SK-N-MC (cell line): ENCODE data around the gene METTL2A.
"Not testable (repeated sequence)": the region's sequence is repeated elsewhere in the genome, so short reads cannot be mapped to it uniquely, and the experiment has no call there.

Experiments
- DNase-seq: peaks from one replicate; pipeline ENCODE4 v3.0.0-alpha.2; 2011; ENCODE audit warnings: low read depth, low spot score
- H3K27ac ChIP-seq: fragments of 200-600 bp; sonication (generic); 2 replicates; pipeline ENCODE4 v1.5.1; 2016; ENCODE audit warnings: mixed run types
- H3K36me3 ChIP-seq: fragments of 200-600 bp; sonication (generic); 2 replicates; pipeline ENCODE4 v1.6.1; 2017; ENCODE audit warnings: antibody characterized with exemption, low read length, mixed read lengths; ENCODE audit not compliant: insufficient read depth
- H3K4me3 ChIP-seq: fragments of 200-600 bp; sonication (generic); 2 replicates; pipeline ENCODE4 v1.5.1; 2016
- H3K9ac ChIP-seq: fragments of 200-600 bp; sonication (generic); 2 replicates; pipeline ENCODE4 v1.8.0; 2017; ENCODE audit warnings: mixed run types, mixed read lengths; ENCODE audit not compliant: insufficient read length
- H3K9me3 ChIP-seq: fragments of 200-600 bp; sonication (generic); 2 replicates; pipeline ENCODE4 v1.6.1; 2017; ENCODE audit warnings: low read depth, mild to moderate bottlenecking, antibody characterized with exemption, low read length, moderate library complexity, mixed read lengths
- EZH2 ChIP-seq: fragments of 200-600 bp; sonication (generic); IDR thresholded peaks from one replicate; pipeline ENCODE4 v1.6.1; 2017; ENCODE audit warnings: antibody characterized with exemption
- FOXP2 ChIP-seq: optimal IDR thresholded peaks from 2 replicates; pipeline ENCODE3; 2011; ENCODE audit warnings: mild to moderate bottlenecking, moderate library complexity; ENCODE audit not compliant: insufficient read depth; ENCODE audit errors: extremely low read length, control extremely low read depth
- POLR2AphosphoS5 ChIP-seq: IDR thresholded peaks from 2 replicates; pipeline ENCODE4 v1.6.1; 2012; ENCODE audit warnings: mild to moderate bottlenecking, low read depth, low read length, borderline replicate concordance

Gene METTL2A

GRCh38 chr17:62423647-62424461 is at the start of gene METTL2A:
METTL2A (plus strand) TSS chr17:62423897; CDS start chr17:62423903, 6 bp downstream.
- peak; percentile 57 for DNase-seq
- Histone ChIP-seq H3K4me3 (peak within 1 kb of the TSS; percentile 84), H3K9ac (peak within 1 kb of the TSS; percentile 80), H3K27ac (peak within 1 kb of the TSS; percentile 73; the same call in 1 of the 2 replicates)
- not testable (repeated sequence) for H3K36me3 ChIP-seq, H3K9me3 ChIP-seq
- TF ChIP-seq POLR2AphosphoS5: peak; percentile 87

DNA sequence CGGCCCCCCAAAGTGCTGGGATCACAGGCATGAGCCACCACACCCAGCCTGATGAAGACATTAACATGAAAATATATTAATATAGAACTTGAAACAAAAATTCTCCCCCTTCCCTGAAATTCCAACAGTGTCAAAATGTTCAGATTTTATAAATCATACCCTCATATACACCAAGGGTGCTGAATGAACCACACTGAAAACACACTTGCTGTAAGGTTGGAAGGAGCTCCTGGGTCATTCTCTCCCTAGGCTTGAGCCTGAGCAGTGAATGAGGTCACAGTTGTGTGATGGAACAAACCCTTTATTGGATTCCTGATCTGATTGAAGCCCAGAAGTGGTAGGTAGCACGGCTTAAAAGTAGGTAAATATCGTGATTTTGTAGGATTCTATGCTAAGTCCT is 43.4 kb upstream of the METTL2A start, which contains the start of gene EFCAB3:
EFCAB3 (plus strand) TSS at position 301 of the 400 bp plus-strand sequence. CDS start 2,427 bp downstream, outside the sequence.
- no peak within 1 kb of the TSS for H3K4me3 ChIP-seq
- H3K27ac ChIP-seq: no peak within 1 kb of the TSS
- no peak for DNase-seq
- H3K9ac ChIP-seq: no peak within 1 kb of the TSS
- no peak for TF ChIP-seq EZH2
- TF ChIP-seq POLR2AphosphoS5: no peak
- no peak for TF ChIP-seq FOXP2
- H3K9me3 ChIP-seq: no peaks in the 10 kb centered on the region
- no peaks in the 10 kb centered on the region for H3K36me3 ChIP-seq

DNA sequence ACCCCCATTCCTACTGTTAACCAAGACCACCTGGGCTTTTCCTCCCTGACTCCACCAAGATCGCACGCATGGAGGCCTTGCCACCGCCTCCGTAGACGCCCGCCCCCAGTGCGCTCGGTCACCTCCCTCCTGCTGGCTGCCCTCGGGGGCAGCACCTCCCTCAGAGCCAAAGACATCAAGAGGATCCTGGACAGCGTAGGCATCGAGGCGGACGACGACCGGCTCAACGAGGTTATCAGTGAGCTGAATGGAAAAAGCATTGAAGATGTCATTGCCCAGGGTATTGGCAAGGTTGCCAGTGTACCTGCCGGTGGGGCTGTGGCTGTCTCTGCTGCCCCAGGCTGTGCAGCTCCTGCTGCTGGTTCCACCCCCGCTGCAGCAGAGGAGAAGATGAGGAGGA is 42.1 kb upstream of the METTL2A start:
- no peak overlapping the region for H3K4me3 ChIP-seq
- no peak overlapping the region for H3K27ac ChIP-seq
- no peaks in the 10 kb centered on the region for H3K9me3 ChIP-seq
- no peak overlapping the region for H3K9ac ChIP-seq
- no peak for TF ChIP-seq FOXP2
- TF ChIP-seq EZH2: no peak
- no peak for TF ChIP-seq POLR2AphosphoS5
- no peaks in the 10 kb centered on the region for H3K36me3 ChIP-seq
- no peak for DNase-seq

GRCh38 chr17:62388856-62389255 is 34.8 kb upstream of the METTL2A start:
- H3K9ac ChIP-seq: no peak overlapping the region
- no peak overlapping the region for H3K27ac ChIP-seq
- no peaks in the 10 kb centered on the region for H3K36me3 ChIP-seq
- H3K9me3 ChIP-seq: no peaks in the 10 kb centered on the region
- H3K4me3 ChIP-seq: no peak overlapping the region
- no peak for DNase-seq
- TF ChIP-seq EZH2 (no peak), POLR2AphosphoS5 (no peak), FOXP2 (no peak)

- DNase-seq: no peak
- Histone ChIP-seq H3K9ac (no peak overlapping the region), H3K4me3 (no peak overlapping the region), H3K36me3 (no peaks in the 10 kb centered on the region), H3K9me3 (no peaks in the 10 kb centered on the region), H3K27ac (no peak overlapping the region)
- TF ChIP-seq POLR2AphosphoS5 (no peak), FOXP2 (no peak), EZH2 (no peak)
Measured at GRCh38 chr17:62392908-62393307, 30.8 kb upstream of the METTL2A start.

DNA sequence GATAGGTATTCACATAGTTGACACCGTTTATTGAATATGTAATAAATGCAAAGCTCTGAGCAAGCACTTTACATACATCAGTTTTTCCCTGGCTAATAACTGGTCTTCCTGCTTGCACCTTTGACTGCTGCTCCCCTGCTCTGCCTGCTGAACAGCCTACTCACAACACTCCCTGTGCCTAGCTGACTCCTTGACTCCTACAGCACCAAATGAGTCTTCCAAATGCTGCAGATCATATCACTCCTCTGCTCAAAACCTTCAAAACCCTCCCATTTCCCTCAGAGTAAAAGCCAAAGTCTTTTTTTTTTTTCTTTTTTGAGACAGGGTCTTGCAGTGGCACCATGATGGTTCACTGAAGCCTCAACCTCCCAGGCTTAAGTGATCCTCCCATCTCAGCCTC is 24.8 kb upstream of the METTL2A start:
- DNase-seq: no peak
- TF ChIP-seq POLR2AphosphoS5 (no peak), EZH2 (no peak), FOXP2 (no peak)
- H3K36me3 ChIP-seq: no peaks in the 10 kb centered on the region

DNA sequence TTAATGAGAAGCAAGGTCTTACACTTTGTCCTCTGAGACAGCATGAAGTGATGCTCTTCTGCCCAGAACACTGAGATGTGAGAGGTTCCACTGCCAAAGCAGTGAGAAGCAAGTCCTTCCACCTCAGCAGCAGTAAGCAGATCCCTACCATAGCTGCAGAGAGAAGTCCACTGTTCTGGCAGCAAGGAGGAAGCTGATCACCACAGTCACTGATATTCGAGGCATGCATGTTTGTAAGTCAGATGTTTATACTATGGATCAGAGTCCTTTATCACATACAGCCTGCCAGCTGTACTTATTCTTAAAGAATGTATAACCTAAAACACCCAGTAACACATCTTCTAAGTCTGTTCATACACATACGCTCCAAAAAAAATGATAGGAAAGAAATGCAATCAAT is 18.2 kb upstream of the METTL2A start:
- H3K4me3 ChIP-seq: no peak overlapping the region
- H3K36me3 ChIP-seq: no peaks in the 10 kb centered on the region
- TF ChIP-seq FOXP2 (no peak), POLR2AphosphoS5 (no peak)
- H3K9me3 ChIP-seq: no peaks in the 10 kb centered on the region
- no peak overlapping the region for H3K9ac ChIP-seq
- H3K27ac ChIP-seq: no peak overlapping the region
- no peak for DNase-seq

More for the DNA sequence above, 24.8 kb upstream of the METTL2A start:
- Histone ChIP-seq H3K4me3 (no peak overlapping the region), H3K9ac (no peak overlapping the region), H3K27ac (no peak overlapping the region), H3K9me3 (no peaks in the 10 kb centered on the region)

DNA sequence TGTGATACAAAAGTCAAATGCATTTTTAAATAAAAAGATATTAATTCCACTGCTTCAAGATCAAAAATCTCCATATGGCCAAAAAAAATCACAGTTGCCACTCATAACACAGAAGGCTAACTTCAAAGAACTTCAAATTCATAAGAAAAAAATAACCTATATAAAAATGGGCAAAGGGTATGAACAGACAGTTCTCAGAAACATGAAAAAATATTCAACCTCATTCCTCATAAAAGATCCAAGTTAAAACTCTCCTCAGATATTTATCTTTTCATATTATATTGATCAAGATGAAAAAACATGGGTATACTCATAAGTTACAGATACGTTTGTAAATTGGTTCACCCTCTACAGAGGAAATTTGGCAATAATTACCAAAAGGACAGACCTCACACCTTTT is 10.6 kb upstream of the METTL2A start:
- H3K27ac ChIP-seq, H3K9ac ChIP-seq, H3K4me3 ChIP-seq, H3K9me3 ChIP-seq, DNase-seq, H3K36me3 ChIP-seq: not testable (repeated sequence)

GRCh38 chr17:62426214-62426613 is 2.5 kb downstream of the METTL2A start:
- not testable (repeated sequence) for DNase-seq, H3K9me3 ChIP-seq, H3K4me3 ChIP-seq, H3K27ac ChIP-seq, H3K9ac ChIP-seq
- H3K36me3 ChIP-seq: peaks cover 10% of the 10 kb centered on the region; the same call in 1 of the 2 replicates

- not testable (repeated sequence) for H3K27ac ChIP-seq, DNase-seq, H3K4me3 ChIP-seq, H3K9ac ChIP-seq, H3K9me3 ChIP-seq, H3K36me3 ChIP-seq
Measured at GRCh38 chr17:62435251-62435650, 11.6 kb downstream of the METTL2A start.

GRCh38 chr17:62441181-62441580 is 17.5 kb downstream of the METTL2A start:
- H3K27ac ChIP-seq: not testable (repeated sequence)
- peaks cover 23% of the 10 kb centered on the region for H3K36me3 ChIP-seq

More at GRCh38 chr17:62441181-62441580, 17.5 kb downstream of the METTL2A start:
- H3K9ac ChIP-seq, DNase-seq, H3K9me3 ChIP-seq, H3K4me3 ChIP-seq: not testable (repeated sequence)
